ENCODE data around the gene BANF2.

BANF2 gene

DNA sequence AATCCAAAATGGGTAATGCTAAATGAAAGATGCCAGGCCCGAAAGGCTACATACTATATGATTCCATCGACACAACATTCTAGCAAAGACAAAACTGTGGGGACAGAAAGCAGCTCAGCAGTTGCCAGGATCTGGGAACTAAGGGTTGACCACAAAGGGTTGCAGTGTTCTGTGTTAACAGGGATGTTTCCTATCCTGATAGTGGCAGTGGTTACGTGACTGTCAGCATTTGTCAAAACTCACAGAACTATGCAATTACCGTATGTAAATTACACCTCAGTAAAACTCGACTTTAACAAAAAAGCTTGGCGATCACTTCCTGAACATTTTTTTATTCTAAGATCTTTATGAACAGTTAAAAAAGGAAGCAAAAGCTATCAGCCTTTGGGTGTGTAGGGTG, 83.9 kb downstream of the BANF2 start:
- peak overlapping the region; percentile 28 for H3K9ac ChIP-seq (ENCODE audit: insufficient read length)
- H3K9me3 ChIP-seq (ENCODE audit: low read depth, low read length): no peaks in the 10 kb centered on the region
- no peak for DNase-seq (ENCODE audit: low read depth, low spot score)
- H3K4me3 ChIP-seq: 0 out of 2 replicates have a peak overlapping the region, but pooled peaks have one; percentile 20
- TF ChIP-seq EZH2 (IDR thresholded peaks at IDR 0.05) (no peak), POLR2AphosphoS5 (IDR thresholded peaks at IDR 0.05; ENCODE audit: borderline replicate concordance, low read depth, low read length) (no peak), FOXP2 (optimal IDR thresholded peaks at IDR 0.05; ENCODE audit: control extremely low read depth, extremely low read length, insufficient read depth) (no peak)
- H3K27ac ChIP-seq: peak overlapping the region; percentile 62; the same call in 1 of the 2 replicates
- no peaks in the 10 kb centered on the region for H3K36me3 ChIP-seq (ENCODE audit: insufficient read depth, low read length)

DNA sequence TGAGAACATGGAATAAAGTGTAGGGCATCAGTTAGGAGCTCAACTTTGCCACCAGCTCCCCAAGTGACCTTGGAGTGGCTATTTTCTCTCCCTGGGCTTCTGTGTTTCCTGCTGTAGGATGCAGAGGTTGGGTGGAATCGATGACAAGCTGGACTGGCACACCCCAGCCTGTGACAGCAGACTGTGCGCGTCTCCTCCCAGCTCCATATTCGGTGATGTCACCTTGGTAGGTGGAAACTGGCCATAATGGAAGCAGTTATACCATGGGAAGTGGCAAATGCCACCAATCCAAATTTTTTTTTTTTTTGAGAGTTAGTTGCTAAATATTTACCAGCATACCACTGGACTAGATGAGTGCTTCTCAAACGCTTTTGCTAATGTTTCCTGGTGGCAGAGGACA, 85.2 kb downstream of the BANF2 start:
- TF ChIP-seq EZH2 (IDR thresholded peaks at IDR 0.05) (no peak), FOXP2 (optimal IDR thresholded peaks at IDR 0.05; ENCODE audit: control extremely low read depth, extremely low read length, insufficient read depth) (no peak), POLR2AphosphoS5 (IDR thresholded peaks at IDR 0.05; ENCODE audit: borderline replicate concordance, low read depth, low read length) (no peak)
- Histone ChIP-seq H3K9ac (ENCODE audit: insufficient read length) (no peak overlapping the region), H3K27ac (no peak overlapping the region), H3K36me3 (ENCODE audit: insufficient read depth, low read length) (no peaks in the 10 kb centered on the region), H3K4me3 (no peak overlapping the region), H3K9me3 (ENCODE audit: low read depth, low read length) (no peaks in the 10 kb centered on the region)
- no peak for DNase-seq (ENCODE audit: low read depth, low spot score)
